ENCODE measurements around the gene PIK3R5. TPM values are rescaled to one million over a fixed set of nuclear protein-coding genes. Genes with fewer than 3 reads are reported as not detected.

Gene PIK3R5
- total RNA-seq, 1 donor from 2014 or later = 0.30 TPM

DNA sequence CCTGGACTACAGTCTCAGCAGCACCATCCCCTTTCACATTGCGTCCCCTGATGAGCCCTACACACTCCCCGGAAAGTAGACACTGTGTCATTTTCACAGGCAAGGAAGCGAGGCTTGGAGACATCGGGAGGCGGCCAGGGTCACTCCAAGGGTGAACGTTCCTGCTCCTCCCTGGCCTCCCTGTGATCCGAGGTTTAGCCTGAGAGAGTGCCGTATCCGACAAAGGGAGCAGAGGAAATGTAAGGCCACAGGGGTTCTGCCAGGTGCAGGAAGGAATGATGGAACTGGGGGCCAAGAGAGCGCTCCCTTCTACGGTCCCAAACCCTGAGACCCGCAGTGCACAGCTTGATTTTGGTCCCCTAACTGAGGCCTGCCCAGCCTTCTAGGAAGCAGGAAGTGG, 90.1 kb downstream of the PIK3R5 start:
- no peak overlapping the region for H3K4me2 ChIP-seq (ENCODE audit: low read length)
- H3K4me1 ChIP-seq (ENCODE audit: insufficient read depth, low read length) = no peaks in the 10 kb centered on the region
- no peaks in the 10 kb centered on the region for H4K20me1 ChIP-seq (ENCODE audit: insufficient read depth, low read length)
- H3K9ac ChIP-seq (ENCODE audit: low read length) = no peak overlapping the region
- no peaks in the 10 kb centered on the region for H3K9me3 ChIP-seq (ENCODE audit: insufficient read depth, low read depth, low read length)
- no peak overlapping the region for H3K4me3 ChIP-seq (ENCODE audit: insufficient read depth, low read depth, low read length)
- Mint-ChIP-seq H3K27me3 (ENCODE audit: low read depth, unreplicated experiment) (peaks cover 34% of the 10 kb centered on the region), H3K36me3 (ENCODE audit: low read depth, unreplicated experiment) (peaks cover 2% of the 10 kb centered on the region), H3K4me3 (ENCODE audit: unreplicated experiment) (no peak overlapping the region), H3K9me3 (ENCODE audit: unreplicated experiment) (no peaks in the 10 kb centered on the region), H3K27ac (ENCODE audit: unreplicated experiment) (no peak overlapping the region), H3K4me1 (ENCODE audit: low read depth, unreplicated experiment) (no peaks in the 10 kb centered on the region)
- no peak for DNase-seq (ENCODE audit: low read depth)
- no peaks in the 10 kb centered on the region for H3K36me3 ChIP-seq (ENCODE audit: insufficient read depth, low read length)
- H3K27ac ChIP-seq (ENCODE audit: low read depth, low read length) = no peak overlapping the region
- TF ChIP-seq EZH2 (IDR thresholded peaks at IDR 0.05; ENCODE audit: insufficient read depth, low read length) = no peak
- TF ChIP-seq CTCF (IDR thresholded peaks at IDR 0.05; ENCODE audit: insufficient read depth, low read depth, low read length) = no peak
- FAIRE-seq = no peak
- peaks cover 4% of the 10 kb centered on the region for H3K27me3 ChIP-seq (ENCODE audit: insufficient read depth, low read length)
- H3K79me2 ChIP-seq (ENCODE audit: insufficient read depth, low read length) = no peaks in the 10 kb centered on the region
- H2AFZ ChIP-seq (ENCODE audit: low read depth, low read length) = no peak overlapping the region

DNA sequence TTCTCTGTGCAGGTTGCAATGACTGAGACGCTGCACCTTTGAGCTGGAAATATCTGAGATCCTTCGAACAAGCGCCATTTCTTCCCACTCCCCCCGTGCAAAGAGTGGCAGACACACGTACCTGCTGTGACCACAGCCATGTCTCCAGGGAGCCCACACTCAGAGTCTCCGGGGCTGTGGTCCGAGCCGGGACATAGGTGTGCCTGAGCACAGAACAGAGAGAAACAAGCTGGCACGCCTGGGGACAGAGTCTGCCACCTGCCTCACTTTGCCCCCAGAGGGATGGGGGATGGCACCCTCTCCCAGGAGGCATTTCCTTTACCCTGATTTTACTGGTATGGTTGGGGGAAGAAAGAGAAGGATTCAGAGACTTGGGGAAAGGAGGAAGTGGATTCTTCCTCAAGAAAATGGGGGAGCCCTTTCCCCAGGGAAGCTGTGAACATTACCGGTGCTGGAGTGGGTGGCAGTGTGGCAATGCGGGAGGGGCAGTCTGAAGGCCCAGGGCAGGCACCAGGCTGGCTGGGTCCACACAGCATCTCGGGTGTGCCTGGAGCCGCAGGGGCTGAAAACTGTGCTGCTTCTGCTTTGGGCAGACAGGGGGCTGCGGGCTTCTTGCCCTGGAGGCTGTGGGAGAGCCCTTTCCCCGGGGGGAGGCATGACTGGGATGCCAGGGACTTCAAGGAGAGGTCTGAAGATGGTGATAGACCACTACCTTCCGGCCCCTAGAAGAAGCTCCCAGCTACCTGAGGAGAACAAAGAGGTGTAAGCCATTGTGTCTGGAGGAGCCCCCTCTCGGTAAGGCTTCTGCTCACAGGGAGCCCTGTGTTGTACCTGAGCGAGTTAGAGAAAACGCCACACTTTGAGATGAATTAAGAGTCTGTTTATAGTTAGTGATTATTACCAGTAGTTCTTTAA, 91.4 kb downstream of the PIK3R5 start:
- H3K36me3 ChIP-seq (ENCODE audit: insufficient read depth, low read length) = no peaks in the 10 kb centered on the region
- no peaks in the 10 kb centered on the region for H3K4me1 ChIP-seq (ENCODE audit: insufficient read depth, low read length)
- Mint-ChIP-seq H3K27ac (ENCODE audit: unreplicated experiment) (no peak overlapping the region), H3K4me3 (ENCODE audit: unreplicated experiment) (no peak overlapping the region), H3K9me3 (ENCODE audit: unreplicated experiment) (no peaks in the 10 kb centered on the region), H3K27me3 (ENCODE audit: low read depth, unreplicated experiment) (peaks cover 41% of the 10 kb centered on the region), H3K4me1 (ENCODE audit: low read depth, unreplicated experiment) (no peaks in the 10 kb centered on the region), H3K36me3 (ENCODE audit: low read depth, unreplicated experiment) (peaks cover 2% of the 10 kb centered on the region)
- no peak overlapping the region for H3K4me3 ChIP-seq (ENCODE audit: insufficient read depth, low read depth, low read length)
- H3K4me2 ChIP-seq (ENCODE audit: low read length) = no peak overlapping the region
- H3K27me3 ChIP-seq (ENCODE audit: insufficient read depth, low read length) = peaks cover 9% of the 10 kb centered on the region
- H3K79me2 ChIP-seq (ENCODE audit: insufficient read depth, low read length) = no peaks in the 10 kb centered on the region
- no peak for DNase-seq (ENCODE audit: low read depth)
- TF ChIP-seq CTCF (IDR thresholded peaks at IDR 0.05; ENCODE audit: insufficient read depth, low read depth, low read length) (no peak), EZH2 (IDR thresholded peaks at IDR 0.05; ENCODE audit: insufficient read depth, low read length) (no peak)
- no peaks in the 10 kb centered on the region for H4K20me1 ChIP-seq (ENCODE audit: insufficient read depth, low read length)
- no peaks in the 10 kb centered on the region for H3K9me3 ChIP-seq (ENCODE audit: insufficient read depth, low read depth, low read length)
- no peak overlapping the region for H3K9ac ChIP-seq (ENCODE audit: low read length)
- FAIRE-seq = no peak
- no peak overlapping the region for H3K27ac ChIP-seq (ENCODE audit: low read depth, low read length)
- no peak overlapping the region for H2AFZ ChIP-seq (ENCODE audit: low read depth, low read length)

Measured in astrocyte (in vitro differentiated cells and primary cell).